Measurements from ENCODE around the gene NOS2.

The NOS2 gene

DNA sequence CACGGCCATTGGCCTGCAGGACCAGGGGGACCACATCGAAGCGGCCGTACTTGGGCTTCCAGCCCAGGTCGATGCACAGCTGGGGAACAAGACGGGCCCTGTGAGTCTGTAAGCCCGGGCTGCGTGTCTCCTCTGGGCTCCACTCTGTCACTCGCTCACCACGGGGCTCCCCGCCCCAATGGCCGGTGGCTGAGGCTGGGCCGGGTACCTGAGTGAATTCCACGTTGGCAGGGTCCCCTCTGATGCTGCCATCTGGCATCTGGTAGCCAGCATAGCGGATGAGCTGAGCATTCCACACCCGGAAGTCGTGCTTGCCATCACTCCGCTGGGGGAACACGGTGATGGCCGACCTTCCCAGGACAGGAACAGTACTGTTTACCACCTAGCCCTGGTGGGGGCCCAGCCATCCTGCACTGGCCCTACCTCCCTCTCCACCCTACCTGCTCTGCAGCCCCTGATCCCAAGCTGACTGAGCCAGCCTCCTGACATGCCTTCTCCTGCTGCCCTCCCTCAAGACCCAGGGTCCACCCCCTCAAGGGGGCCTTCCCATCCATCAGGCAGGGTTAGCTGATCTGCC is 19.4 kb downstream of the NOS2 start:
- no peak overlapping the region for H3K4me3 ChIP-seq (replicated peaks; ENCODE audit: low read depth, low read length)
- TF ChIP-seq, protein P1, sequence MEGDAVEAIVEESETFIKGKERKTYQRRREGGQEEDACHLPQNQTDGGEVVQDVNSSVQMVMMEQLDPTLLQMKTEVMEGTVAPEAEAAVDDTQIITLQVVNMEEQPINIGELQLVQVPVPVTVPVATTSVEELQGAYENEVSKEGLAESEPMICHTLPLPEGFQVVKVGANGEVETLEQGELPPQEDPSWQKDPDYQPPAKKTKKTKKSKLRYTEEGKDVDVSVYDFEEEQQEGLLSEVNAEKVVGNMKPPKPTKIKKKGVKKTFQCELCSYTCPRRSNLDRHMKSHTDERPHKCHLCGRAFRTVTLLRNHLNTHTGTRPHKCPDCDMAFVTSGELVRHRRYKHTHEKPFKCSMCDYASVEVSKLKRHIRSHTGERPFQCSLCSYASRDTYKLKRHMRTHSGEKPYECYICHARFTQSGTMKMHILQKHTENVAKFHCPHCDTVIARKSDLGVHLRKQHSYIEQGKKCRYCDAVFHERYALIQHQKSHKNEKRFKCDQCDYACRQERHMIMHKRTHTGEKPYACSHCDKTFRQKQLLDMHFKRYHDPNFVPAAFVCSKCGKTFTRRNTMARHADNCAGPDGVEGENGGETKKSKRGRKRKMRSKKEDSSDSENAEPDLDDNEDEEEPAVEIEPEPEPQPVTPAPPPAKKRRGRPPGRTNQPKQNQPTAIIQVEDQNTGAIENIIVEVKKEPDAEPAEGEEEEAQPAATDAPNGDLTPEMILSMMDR (IDR thresholded peaks at IDR 0.05; ENCODE audit: low read depth, low read length, missing control alignments), result no peak
- no peak for DNase-seq (ENCODE audit: extremely low read depth, low read depth)

DNA sequence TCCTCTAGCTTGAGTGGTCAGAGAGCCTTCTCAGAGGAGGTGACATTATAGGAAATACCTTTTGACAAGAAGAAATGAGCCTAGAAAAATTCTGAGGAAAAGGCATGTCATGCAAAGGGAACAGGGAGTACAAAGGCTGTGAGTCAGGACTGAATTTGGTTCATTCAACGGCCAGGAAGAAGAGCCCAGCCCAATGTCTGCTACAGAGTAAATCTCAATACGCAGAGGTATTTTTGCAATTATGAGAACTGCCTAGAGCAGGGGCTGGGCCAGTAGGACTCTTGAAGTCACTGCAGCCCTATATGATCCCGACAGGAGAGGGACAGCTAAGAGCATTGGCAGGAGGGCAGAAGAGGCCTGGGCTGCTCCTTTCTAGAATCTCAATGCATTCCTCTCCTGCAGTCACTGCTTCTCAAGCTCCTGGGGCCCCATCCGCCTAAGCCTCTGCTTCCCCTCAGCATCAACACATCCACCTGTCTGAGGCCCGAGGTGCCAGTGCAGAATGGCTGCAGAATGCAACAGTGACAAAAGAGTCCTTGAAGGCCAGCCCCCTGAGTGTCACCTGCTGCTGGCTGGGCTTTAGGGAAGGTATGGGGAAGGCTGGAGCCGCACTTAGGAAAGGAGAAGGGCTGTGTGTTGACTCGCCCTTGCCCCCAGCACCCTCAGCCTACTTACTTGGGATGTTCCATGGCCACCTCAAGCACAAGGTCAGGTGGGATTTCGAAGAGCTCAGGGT is 20.1 kb downstream of the NOS2 start:
- DNase-seq (ENCODE audit: extremely low read depth, low read depth), result no peak
- TF ChIP-seq, protein P1 (IDR thresholded peaks at IDR 0.05; ENCODE audit: low read depth, low read length, missing control alignments), result no peak
- H3K4me3 ChIP-seq (replicated peaks; ENCODE audit: low read depth, low read length), result no peak overlapping the region

DNA sequence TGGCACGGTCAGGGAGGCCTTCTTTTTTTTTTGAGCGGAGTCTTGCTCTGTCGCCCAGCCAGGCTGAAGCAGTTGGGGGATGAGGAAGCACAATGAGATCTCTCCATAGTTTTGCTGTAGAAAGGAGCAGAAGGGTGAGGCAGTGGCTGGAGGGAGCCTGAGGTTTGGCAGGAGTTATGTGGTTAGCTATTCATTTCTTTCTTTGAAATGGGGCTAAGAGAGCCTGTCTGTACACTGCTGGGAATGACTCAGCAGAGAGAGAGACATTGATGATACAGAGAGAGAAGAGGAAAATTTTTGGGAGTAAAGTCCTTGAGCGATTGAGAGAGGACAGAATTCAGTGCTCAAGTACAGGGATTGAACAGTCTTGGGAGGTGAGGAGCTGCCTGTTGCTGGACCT is 22.1 kb downstream of the NOS2 start:
- TF ChIP-seq, protein P1 (IDR thresholded peaks at IDR 0.05; ENCODE audit: low read depth, low read length, missing control alignments), result no peak
- DNase-seq (ENCODE audit: extremely low read depth, low read depth), result no peak
- H3K4me3 ChIP-seq (replicated peaks; ENCODE audit: low read depth, low read length), result no peak overlapping the region

DNA sequence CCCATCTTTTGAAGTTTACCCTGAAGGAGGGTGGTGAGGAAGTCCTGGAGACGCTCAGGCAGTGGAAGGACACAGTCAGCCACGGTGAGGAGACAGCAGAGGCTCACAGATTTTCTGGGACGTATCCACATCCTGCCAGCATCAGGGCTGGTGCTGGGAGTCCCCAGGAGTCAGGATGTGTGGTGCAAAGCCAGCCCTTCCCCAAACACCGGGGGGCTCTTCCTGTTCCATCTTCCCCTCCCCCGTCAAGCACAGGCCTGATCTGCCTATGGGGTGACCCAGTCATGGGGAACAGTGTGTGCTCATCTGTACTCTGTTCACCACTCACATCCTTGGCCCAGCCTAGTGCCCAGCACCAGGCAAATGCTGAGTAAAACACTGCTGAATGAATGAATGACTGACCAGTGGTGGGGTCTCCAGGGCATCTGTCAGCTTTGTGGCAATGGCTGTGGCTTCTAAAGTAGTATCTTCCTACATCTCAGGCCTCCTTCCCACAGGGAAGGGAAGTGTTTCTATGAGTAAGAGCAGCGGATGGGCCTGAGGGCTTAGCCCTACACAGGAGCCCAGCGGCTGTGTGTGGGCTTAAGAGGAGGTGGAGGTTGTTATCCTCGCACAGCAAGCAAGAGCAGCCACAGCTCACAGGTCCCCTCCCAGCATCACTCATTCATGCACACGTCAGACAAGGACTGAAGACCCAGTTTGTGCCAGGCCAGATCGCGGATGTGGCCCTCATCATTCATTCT is 23.3 kb downstream of the NOS2 start:
- no peak for DNase-seq (ENCODE audit: extremely low read depth, low read depth)
- no peak overlapping the region for H3K4me3 ChIP-seq (replicated peaks; ENCODE audit: low read depth, low read length)
- TF ChIP-seq, protein P1 (IDR thresholded peaks at IDR 0.05; ENCODE audit: low read depth, low read length, missing control alignments), result no peak

DNA sequence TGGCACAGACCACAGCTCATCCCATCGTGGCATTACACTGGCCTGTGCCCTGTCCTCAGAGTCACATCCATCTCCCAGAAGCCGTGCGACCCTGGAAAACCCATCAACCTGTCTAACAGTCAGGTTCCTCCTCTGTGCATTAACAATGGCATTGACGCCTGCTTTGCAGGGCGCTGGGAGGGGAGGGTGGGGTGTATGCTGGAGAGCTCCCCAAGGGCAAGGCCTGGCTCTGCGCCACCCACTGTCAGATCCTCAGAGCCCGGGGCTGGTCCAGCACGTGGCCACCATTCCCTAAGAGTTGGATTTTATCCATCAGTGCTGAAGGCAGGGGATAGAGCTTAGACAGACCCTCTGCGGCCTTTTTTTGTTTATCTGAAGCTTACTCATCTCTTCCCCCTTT is 28.7 kb downstream of the NOS2 start:
- TF ChIP-seq, protein P1 (IDR thresholded peaks at IDR 0.05; ENCODE audit: low read depth, low read length, missing control alignments), result no peak
- no peak overlapping the region for H3K4me3 ChIP-seq (replicated peaks; ENCODE audit: low read depth, low read length)
- DNase-seq (ENCODE audit: extremely low read depth, low read depth), result no peak

DNA sequence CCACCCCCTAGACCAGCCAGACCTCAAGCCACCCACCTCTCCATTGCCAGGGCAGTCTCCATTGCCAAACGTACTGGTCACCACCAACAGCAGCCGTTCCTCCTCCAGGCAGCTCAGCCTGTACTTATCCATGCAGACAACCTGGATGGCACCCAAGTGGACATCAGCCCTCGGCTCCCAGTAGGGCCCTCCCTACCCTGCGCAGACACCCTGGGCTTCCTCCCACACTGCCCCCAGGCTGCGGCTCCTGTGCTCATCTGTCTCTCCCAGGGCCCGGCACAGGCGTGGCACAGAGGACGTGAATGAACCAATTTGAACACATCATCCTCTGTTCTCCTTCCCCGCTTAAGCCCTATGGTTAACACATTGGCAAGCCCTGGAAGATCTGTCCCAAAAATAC is 29.5 kb downstream of the NOS2 start:
- no peak overlapping the region for H3K4me3 ChIP-seq (replicated peaks; ENCODE audit: low read depth, low read length)
- DNase-seq (ENCODE audit: extremely low read depth, low read depth), result no peak
- TF ChIP-seq, protein P1 (IDR thresholded peaks at IDR 0.05; ENCODE audit: low read depth, low read length, missing control alignments), result no peak

Measured in HFF-Myc (cell line).